Measurements from ENCODE around the gene BSND.

- TF ChIP-seq EZH2 (IDR thresholded peaks at IDR 0.05; ENCODE audit: insufficient read depth, poor library complexity, severe bottlenecking) (no peak), EZH2phosphoT487 (IDR thresholded peaks at IDR 0.05; ENCODE audit: insufficient read depth, low read depth) (no peak)
These were observed 23.2 kb upstream of the BSND start for GRCh38 chr1:54975356-54976108.

Measured in GM23248 (cell line).